Effector memory CD4-positive, alpha-beta T cell (primary cell): ENCODE results near the gene FAM118B.

Source experiments
- DNase-seq, 3 donors: peaks; one replicate each; pipeline ENCODE4 v3.0.0-alpha.2; 2020
- H3K27ac ChIP-seq: 2 replicates; pipeline ENCODE4 v1.7.0; 2013; ENCODE audit warnings: mild to moderate bottlenecking, low read length, moderate library complexity; ENCODE audit not compliant: insufficient read depth, poor library complexity, severe bottlenecking
- H3K27me3 ChIP-seq: replicated peaks from 2 replicates; pipeline ENCODE4 v1.7.0; 2013; ENCODE audit warnings: mild to moderate bottlenecking, low read length; ENCODE audit not compliant: insufficient read depth, control insufficient read depth, poor library complexity, severe bottlenecking
- H3K36me3 ChIP-seq: 2 replicates; pipeline ENCODE4 v1.7.0; 2013; ENCODE audit warnings: mild to moderate bottlenecking, low read length, moderate library complexity; ENCODE audit not compliant: control insufficient read depth, insufficient read depth
- H3K4me1 ChIP-seq: 2 replicates; pipeline ENCODE4 v1.7.0; 2013; ENCODE audit warnings: low read length, mild to moderate bottlenecking; ENCODE audit not compliant: control insufficient read depth, insufficient read depth, poor library complexity, severe bottlenecking
- H3K4me3 ChIP-seq: 2 replicates; pipeline ENCODE4 v1.7.0; 2013; ENCODE audit warnings: low read length, low read depth, mild to moderate bottlenecking; ENCODE audit not compliant: insufficient read depth, poor library complexity, severe bottlenecking
- H3K9me3 ChIP-seq: 2 replicates; pipeline ENCODE4 v1.7.0; 2013; ENCODE audit warnings: mild to moderate bottlenecking, low read length, moderate library complexity; ENCODE audit not compliant: control insufficient read depth

FAM118B gene

DNA sequence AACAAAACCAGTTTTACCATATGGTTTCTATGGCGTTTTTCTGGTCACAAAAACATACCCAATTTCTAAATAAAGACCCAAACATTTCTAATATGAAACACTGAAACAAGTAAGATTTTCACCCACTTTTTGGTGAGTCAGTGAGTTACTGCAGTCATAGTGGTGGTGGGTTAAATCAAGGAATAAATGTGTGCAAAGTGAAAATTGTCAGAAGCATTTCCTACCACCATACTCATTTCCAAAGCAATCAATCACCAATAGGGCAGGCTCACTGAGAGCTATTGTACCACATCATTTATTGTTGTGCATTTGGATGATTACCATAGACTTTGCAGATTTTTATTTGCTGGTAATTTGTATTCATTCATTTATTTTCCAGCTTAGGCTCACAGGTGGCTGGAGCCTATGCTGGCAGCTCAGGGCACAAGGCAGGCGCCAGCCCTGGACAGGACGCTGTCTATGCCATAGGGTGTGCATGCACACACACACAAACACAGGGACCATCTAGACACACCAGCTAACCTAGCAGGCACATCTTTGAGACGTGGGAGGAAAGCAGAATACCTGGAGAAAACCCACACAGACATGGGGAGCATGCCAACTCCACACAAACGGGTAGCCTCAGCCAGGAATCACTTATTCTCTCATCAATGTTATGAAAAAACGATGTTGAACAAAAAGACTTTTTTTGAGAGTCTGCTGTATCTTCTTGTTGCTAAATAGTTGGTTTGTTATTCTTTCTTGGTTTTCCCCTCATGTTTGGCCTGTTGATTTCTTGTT lies 5.1 kb downstream of the FAM118B start:
- Histone ChIP-seq H3K9me3 (no peaks in the 10 kb centered on the region), H3K27me3 (no peaks in the 10 kb centered on the region), H3K4me1 (peaks cover 5% of the 10 kb centered on the region), H3K36me3 (no peaks in the 10 kb centered on the region), H3K4me3 (no peak overlapping the region), H3K27ac (no peak overlapping the region)
- no peak for DNase-seq

DNA sequence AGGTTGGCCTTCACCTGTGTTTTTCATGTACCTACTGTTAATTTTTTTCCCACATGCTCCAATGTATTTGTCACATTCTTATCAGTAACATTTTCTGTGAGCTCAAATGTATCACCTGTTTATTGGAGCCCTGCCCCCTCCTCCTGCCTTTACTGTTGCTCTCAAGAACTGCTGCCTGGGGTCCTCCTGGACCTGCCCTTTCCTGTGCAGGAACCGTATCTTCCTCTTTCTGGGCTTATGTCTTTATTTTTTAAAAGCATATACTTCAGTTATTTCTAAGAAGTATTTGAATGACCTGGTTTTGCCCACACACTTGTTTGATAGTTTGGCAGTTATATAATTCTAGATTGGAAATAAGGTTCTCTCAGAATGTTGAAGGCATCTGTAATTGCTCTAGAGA lies 5.9 kb downstream of the FAM118B start:
- no peaks in the 10 kb centered on the region for H3K9me3 ChIP-seq
- H3K27ac ChIP-seq: no peak overlapping the region
- no peak for DNase-seq
- H3K36me3 ChIP-seq: no peaks in the 10 kb centered on the region
- no peaks in the 10 kb centered on the region for H3K27me3 ChIP-seq
- H3K4me3 ChIP-seq: no peak overlapping the region
- no peaks in the 10 kb centered on the region for H3K4me1 ChIP-seq

DNA sequence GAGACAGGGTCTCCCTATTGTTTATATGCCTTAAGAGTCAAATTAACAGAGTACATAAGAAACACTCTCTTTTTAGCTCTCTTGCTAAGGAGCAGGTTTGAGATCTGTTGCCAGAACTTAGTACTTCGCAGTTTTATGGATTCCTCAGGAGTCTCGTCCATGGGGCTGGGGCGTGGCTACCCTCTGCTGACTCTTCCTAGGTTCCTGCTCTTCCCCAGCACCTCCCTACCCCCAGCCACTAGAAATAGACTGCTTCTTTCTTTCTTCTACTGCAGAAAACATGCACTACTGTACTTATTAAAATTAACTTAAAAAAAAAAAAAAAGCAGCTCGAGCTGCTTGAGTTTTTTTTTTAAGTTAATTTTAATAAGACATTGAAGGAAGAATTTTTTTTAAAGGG lies 8.0 kb downstream of the FAM118B start:
- H3K4me1 ChIP-seq: no peaks in the 10 kb centered on the region
- H3K9me3 ChIP-seq: no peaks in the 10 kb centered on the region
- DNase-seq: no peak
- no peak overlapping the region for H3K27ac ChIP-seq
- no peak overlapping the region for H3K4me3 ChIP-seq
- no peaks in the 10 kb centered on the region for H3K36me3 ChIP-seq
- H3K27me3 ChIP-seq: no peaks in the 10 kb centered on the region

DNA sequence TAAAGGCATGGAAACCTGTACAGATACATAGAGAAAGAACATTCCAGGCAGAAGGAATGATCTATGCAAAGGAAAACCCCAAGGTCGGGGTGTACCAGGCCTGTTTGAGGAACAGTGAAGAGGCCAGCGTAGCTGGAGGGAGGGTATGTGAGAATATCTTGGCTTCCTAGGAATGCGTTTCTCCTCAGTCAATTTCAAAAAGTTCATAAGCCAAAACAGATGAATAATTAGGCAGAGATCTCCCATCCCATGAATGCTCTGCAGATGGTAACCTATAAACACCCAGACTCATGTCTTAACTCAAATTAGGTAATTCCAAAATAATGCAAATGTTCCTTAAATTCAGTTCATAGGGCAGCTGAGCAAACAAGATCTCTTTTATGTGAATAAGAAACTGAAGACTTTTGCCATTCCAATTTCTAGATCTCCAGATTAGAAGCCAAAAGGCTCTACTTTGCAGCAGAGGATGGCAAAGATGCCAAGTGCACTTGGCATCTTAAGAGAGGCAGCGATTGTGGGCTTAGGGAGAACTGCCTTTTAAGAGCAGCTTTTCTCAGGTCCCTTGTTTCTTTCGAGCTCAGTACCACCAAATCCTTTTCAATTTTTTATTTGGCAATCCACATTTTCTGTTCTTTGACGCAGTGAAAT lies 13.2 kb downstream of the FAM118B start:
- Histone ChIP-seq H3K4me1 (no peaks in the 10 kb centered on the region), H3K4me3 (no peak overlapping the region), H3K27me3 (no peaks in the 10 kb centered on the region), H3K36me3 (no peaks in the 10 kb centered on the region), H3K27ac (no peak overlapping the region), H3K9me3 (no peaks in the 10 kb centered on the region)
- no peak for DNase-seq

DNA sequence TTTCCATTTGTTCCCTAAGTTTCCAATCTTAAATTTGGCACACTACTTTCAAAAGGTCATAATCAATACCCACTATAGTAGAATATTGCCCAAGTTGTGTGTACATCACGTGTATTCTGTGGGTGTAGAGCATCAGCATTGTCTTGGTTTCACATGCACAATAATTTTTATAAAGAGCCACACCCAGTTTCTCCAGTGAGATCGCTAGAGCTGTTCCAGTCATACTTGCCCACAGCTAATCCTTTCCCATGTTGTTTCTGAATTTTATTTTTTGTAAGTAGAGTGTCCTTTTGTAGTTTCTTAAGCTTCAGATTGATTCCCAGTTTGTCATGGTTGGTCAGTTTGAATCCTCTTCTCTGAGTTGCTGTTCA lies 13.7 kb downstream of the FAM118B start:
- H3K4me3 ChIP-seq: no peak overlapping the region
- no peak overlapping the region for H3K27ac ChIP-seq
- H3K9me3 ChIP-seq: no peaks in the 10 kb centered on the region
- no peak for DNase-seq
- no peaks in the 10 kb centered on the region for H3K36me3 ChIP-seq
- H3K4me1 ChIP-seq: no peaks in the 10 kb centered on the region
- no peaks in the 10 kb centered on the region for H3K27me3 ChIP-seq

DNA sequence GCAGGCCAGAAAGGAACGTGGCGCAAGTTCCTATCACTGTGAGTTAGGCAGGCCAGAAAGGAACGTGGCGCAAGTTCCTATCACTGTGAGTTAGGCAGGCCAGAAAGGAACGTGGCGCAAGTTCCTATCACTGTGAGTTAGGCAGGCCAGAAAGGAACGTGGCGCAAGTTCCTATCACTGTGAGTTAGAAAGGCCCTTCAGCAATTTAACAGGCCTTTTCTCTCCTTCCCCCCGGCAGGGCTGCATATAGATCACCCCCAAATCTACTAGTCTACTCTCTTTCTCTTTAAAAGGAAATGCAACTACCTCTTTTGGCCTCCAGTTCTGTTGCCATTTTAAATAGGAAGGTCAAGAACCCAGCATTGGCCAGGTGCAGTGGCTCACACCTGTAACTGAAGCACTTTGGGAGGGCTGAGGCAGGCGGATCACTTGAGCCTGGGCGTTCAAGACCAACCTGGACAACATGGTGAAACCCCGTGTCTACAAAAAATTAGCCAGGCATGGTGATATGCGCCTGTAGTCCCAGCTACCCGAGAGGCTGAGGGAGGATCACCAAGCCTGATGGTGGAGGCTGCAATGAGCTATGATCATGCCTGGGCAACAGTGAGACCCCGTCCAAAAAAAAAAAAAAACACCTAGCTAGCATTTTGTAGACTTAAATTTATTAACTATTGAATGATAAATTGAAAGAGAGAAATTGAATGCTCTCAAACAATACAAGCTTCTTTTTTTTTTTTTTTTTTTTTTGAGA lies 14.9 kb downstream of the FAM118B start:
- Histone ChIP-seq H3K4me1 (no peaks in the 10 kb centered on the region), H3K4me3 (no peak overlapping the region), H3K9me3 (no peaks in the 10 kb centered on the region), H3K27ac (no peak overlapping the region), H3K27me3 (no peaks in the 10 kb centered on the region), H3K36me3 (no peaks in the 10 kb centered on the region)
- no peak for DNase-seq

DNA sequence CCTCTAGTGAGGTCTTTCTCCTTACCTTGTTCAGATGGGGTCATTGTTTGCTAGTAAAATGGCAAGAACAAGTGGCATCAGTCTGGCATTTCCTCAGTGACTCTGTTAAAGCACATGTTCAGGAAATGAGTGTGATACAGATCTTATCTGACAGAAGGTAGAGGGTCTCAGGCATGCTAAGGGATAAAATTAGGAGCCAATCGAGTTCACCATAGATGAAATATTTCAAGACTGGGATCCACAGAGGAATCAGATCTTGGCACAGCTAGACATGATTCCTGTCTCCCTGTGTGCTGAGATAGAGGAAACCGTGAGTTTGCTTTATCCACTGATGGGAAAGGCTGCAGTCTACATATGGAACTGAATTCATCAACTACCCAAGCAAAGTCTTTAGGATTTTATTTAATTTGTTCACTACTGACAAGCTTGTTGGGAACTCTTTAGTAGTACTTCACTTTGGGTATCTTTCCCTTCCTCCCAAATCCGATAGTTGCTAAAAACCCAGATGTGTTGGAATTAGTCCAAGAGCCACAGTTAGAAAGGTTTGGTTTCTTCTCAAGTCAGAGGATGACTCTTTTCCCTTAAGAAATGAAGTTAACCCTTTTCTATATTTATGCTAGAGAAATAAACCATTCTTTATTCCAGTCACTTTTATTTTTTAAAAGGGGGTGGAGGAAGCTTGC lies 18.4 kb downstream of the FAM118B start:
- Histone ChIP-seq H3K27ac (no peak overlapping the region), H3K4me1 (no peaks in the 10 kb centered on the region), H3K9me3 (no peaks in the 10 kb centered on the region), H3K27me3 (no peaks in the 10 kb centered on the region), H3K4me3 (no peak overlapping the region), H3K36me3 (no peaks in the 10 kb centered on the region)
- DNase-seq: no peak

DNA sequence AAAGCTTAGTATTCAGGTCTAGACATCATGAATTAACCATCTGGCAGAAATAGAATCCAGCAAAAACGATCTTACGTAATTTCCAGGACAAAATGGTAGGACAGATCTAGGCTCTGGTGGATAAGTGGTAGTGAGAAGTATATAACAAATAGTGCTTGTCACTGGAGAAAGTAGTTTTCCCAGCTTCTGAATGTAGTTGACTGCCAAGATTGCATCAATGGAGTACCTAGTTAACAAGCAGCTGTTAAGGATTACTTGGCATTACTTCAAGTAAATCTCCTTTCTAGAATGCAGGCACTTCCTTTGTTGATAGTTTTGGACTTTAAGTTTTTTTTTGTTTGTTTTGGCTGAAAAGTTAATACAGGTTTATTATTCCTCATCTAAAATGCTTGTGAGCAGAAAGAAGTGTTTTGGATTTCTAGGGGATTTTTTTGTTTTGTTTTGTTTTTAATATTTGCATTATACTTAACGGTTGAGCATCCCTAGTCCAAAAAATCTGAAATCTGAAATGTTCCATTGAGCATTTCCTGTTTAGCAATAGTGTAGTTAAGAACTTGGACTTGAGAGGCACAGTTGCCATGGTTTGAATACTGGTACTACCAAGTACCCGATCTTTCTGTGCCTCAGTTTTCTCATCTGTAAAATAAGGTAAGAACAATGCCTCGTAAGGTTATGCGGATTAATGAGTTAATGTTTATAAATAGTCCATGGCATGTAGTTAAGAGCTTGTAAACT lies 20.3 kb downstream of the FAM118B start:
- no peaks in the 10 kb centered on the region for H3K4me1 ChIP-seq
- no peak for DNase-seq
- H3K27me3 ChIP-seq: no peaks in the 10 kb centered on the region
- no peak overlapping the region for H3K27ac ChIP-seq
- H3K36me3 ChIP-seq: no peaks in the 10 kb centered on the region
- no peak overlapping the region for H3K4me3 ChIP-seq
- no peaks in the 10 kb centered on the region for H3K9me3 ChIP-seq

DNA sequence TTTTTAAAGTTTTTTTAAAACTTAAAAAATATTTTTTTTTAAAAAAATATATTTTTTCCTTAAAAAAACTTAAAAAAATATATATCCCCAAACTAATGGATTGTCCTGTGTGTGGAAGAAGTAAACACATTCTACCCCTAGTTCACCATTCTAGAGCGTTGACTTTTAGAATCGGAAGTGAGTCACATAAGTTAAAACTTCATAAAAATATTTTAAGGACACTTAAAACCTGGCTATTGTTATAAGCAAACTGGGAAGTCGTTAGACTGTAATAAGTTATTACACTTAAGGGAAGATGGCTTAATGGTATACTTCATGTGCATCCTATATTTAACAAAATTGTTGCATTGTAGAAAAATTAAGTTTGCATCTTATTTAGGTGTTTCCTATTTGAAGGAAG lies 21.1 kb downstream of the FAM118B start:
- no peak for DNase-seq
- Histone ChIP-seq H3K4me1 (no peaks in the 10 kb centered on the region), H3K36me3 (no peaks in the 10 kb centered on the region)

More for the DNA sequence above, 21.1 kb downstream of the FAM118B start:
- Histone ChIP-seq H3K9me3 (no peaks in the 10 kb centered on the region), H3K27me3 (no peaks in the 10 kb centered on the region), H3K27ac (no peak overlapping the region), H3K4me3 (no peak overlapping the region)
